Endometrium (tissue), 2 donors: ENCODE measurements around the gene PANX2.
A peak's percentile ranks its signal among the peaks of the same experiment; 100 is the strongest.
"Not testable (repeated sequence)": the region's sequence is repeated elsewhere in the genome, so short reads cannot be mapped to it uniquely, and the experiment has no call there.

Experiments used
- FAIRE-seq: peaks from 2 replicates; lab custom pipeline; 2012; peaks lifted over from hg19 to GRCh38; lab: Jason Lieb, UNC
- donor health status: control.
- donor health status: control.

PANX2 gene, protein sequence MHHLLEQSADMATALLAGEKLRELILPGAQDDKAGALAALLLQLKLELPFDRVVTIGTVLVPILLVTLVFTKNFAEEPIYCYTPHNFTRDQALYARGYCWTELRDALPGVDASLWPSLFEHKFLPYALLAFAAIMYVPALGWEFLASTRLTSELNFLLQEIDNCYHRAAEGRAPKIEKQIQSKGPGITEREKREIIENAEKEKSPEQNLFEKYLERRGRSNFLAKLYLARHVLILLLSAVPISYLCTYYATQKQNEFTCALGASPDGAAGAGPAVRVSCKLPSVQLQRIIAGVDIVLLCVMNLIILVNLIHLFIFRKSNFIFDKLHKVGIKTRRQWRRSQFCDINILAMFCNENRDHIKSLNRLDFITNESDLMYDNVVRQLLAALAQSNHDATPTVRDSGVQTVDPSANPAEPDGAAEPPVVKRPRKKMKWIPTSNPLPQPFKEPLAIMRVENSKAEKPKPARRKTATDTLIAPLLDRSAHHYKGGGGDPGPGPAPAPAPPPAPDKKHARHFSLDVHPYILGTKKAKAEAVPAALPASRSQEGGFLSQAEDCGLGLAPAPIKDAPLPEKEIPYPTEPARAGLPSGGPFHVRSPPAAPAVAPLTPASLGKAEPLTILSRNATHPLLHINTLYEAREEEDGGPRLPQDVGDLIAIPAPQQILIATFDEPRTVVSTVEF

DNA sequence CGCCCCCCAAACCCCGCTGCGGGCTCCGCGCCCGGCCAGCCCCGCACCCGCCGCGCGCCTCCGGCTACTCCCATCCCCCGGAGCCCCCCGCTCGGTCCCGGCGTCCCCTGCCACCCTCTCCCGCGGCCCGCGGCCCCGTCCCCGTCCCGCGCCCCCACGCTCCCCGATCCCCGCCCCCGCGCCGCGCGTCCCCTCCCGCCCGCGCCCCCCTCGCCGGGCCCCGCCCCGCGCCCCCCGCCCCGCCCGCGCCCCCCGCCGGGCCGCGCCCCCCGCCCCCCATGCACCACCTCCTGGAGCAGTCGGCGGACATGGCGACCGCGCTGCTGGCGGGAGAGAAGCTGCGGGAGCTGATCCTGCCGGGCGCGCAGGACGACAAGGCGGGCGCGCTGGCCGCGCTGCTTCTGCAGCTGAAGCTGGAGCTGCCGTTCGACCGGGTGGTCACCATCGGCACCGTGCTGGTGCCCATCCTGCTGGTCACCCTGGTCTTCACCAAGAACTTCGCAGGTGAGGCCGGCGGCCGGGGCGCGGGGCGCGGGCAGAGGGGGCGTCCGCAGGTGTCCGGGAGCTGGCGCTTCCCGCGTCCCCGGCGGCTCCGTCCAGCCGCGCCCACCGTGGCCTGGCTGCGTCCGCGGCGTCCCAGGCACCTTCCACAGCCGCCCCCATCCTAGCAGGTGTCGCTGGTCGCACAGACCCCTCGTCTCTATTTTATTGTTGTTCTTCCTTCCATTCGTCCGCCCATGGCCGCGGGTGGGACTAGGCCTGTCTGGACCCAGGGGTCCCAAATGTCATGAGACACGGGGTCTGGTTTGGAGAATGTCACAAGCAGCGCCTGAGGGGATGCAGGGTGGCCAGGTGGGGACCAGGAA is at the start of gene PANX2:
TSS of gene PANX2 (plus strand) at position 279 of the 866 bp plus-strand sequence. CDS start at position 279, 0 bp downstream.
- no peak for FAIRE-seq

DNA sequence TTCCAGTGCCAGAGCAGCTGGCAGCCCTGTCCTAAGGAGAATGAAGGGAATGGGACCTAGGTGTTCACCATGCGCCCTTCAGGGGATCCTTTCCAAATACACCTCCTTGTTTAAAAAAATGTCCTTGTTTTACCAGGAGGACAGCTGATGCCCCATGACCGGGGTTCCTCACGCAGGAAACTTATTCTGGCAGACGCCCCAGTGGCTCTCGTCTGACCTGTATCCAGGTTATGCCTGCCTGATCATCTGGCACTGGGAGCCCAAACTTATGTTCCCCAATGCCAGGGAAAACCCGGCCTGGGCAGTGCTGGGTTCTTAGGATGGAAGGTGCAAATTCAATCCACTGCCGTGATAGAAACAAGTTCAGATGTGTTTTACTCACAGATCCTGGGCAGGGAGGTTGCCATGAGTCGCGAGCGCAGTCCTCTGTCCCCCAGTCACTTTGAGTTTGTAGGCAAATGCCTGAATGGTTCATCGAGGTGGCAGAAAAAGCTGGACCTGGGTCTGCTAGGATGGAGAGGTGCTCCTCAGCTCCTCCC is 49.3 kb upstream of the PANX2 start:
- no peak for FAIRE-seq

DNA sequence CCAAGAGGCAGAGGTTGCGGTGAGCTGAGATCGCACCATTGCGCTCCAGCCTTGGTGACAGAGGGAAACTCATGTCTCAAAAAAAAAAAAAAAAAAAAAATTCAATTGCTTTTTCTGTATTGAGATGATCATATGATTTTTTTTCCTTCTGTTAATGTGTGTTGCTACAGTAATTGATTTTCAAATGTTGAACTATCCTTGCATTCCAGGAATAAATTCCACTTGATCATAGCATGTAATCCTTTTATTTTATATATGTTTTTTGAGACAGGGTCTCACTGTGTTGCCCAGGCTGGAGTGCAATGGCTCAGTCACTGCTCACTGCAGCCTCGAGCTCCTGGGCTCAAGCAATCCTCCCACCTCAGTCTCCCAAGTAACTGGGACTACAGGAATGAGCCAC is 47.4 kb upstream of the PANX2 start:
- FAIRE-seq = no peak

DNA sequence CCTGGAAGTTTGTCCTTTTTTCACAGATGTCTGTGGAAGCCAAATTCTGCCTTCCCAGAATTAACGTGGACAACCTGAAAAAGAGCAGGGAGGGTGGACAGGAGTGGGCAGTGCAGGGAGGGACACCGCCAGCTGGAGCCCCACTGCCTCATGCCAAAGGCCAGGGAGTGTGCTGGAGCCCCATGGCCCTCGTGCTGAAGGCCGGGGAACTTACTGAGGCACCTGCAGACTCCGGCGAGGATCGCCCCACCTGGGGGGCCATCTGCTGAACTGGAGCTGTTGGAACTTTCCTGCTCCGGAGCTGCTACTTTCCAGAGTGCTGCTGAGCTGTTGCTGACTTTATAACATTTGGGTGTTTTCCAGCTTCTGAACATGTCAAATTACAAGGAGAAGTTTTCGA is 45.5 kb upstream of the PANX2 start:
- FAIRE-seq = no peak

DNA sequence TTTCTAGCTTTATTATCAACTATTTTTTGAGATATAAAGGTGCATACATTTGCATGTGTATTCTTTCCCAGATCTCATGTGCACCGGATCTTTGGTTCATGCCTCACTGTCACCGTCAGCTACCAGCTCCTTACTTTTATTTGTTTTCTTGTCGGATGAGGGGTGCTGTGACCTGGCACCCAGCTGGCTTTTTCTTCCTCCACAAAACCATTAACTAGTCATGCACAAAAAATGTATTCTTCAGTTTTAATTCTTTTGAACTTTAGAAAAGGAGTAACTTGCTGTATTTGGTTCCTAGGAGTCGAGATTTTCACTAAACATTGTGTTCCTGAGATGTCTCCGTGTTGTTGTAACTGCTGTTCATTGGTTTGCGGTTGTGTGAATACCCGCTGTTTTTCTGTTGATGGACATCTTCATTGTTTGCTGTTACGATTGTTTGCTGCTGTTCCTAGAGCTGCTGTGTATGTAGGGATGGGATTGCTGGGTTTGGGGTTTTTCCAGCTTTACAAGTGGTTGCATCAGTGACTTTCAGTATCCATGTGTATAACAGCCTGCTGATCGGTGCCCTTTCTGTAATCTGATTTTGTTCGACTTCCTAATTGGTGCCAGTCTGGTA is 41.3 kb upstream of the PANX2 start:
- FAIRE-seq = no peak

DNA sequence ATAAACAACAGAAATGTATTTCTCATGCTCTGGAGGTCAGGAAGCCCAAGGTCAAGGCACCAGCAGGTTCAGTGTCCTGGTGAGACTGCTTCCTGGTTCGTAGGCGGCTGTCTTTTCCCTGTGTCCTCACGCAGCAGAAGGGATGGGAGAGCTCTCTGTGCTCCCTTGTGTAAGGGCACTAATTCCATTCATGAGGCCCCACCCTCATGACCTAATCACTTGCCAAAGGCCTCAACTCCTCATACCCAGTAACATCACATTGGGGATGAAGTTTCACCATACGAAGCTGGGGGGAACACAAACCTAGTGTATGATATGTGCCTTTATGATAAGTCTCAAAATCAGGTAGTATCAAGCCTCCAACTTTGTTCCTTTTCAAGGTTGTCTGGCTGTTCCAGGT is 38.6 kb upstream of the PANX2 start:
- no peak for FAIRE-seq

DNA sequence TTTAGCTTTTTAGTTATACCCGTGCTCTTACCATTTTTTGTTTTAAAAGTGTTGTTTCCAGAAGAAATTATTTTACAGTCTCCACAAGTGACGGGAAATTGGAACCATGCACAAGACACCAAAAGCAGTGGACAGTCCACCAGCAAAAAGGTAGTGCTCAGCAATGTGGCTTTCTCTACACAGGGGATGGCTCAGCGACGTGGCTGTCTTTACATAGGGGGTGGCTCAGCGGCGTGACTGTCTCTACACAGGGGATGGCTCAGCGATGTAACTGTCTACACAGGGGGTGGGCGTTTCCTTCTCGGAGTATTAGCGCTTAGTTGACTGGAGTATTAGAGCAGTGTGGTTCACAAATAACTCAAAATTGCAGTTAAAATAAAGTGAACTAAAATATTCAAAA is 36.0 kb upstream of the PANX2 start:
- no peak for FAIRE-seq

DNA sequence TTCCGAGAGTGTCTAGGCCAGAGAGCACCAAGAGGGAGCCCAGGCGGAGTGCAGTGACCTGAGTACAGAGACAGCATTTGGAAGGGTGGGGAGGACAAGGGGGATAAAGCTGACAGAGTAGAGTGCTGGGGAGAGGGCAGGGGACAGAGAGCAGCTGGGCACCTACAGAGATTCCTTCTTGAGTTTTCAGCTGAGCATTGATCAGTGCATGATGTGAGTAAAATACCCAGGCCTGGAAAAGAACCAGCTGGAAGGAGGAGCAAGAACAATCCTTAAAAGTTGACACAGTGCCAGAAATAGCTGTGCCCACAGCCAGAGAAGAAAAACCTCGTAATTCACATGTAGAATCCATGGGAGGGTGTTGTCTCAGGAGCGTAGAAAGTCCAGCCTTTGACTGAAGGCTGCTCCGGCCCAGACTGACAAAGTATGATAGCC is 33.9 kb upstream of the PANX2 start:
- no peak for FAIRE-seq

DNA sequence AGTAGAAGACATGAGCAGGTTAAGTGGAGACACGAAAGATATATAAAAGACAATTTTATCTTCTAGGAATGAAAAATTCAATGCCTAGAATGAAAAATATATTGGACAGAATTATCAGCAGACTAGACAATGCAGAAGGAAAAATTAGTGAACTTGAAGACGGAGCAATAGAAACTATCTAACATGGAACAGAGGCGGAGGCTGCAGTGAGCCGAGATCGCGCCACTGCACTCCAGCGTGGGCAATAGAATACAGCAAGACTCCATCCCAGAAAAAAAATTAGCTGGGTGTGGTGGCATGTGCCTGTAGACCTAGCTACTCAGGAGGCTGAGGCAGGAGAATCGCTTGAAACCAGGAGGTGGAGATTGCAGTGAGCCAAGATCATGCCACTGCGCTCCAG is 33.3 kb upstream of the PANX2 start:
- FAIRE-seq = not testable (repeated sequence)

DNA sequence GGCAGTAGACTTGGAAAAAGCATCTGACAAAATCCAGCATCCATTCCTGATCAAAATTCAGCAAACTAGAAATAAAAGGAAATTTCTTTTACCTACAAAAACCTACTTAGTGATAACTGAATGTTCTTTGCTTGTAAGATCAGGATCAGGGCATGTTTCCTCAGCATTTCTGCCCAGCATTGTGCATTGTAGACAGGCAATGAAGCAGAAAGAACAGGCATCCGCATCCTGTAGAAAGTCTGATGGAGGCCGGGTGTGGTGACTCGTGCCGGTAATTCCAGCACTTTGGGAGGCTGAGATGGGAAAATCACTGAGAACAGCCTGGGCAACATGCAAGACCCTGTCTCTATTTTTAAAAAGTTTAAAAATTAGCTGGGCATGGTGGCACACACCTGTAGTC is 32.5 kb upstream of the PANX2 start:
- no peak for FAIRE-seq

DNA sequence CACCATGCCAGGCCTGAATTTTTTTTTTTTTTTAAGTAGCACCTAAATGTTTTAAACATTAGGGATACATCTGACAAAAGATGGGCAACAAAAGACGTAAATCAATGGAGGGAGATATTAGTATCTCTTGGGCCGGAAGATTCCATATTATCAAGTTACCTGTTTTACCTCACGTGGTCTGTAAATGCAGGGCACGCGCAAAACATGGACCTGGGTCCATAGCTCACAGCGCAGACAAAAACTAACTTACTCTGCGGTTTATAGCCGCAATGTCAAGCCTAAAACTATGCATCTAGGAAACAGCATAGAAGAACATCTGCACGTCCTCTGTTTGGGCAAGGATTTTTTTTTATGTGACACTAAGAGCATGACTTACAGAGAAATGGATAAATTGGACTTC is 31.5 kb upstream of the PANX2 start:
- no peak for FAIRE-seq

DNA sequence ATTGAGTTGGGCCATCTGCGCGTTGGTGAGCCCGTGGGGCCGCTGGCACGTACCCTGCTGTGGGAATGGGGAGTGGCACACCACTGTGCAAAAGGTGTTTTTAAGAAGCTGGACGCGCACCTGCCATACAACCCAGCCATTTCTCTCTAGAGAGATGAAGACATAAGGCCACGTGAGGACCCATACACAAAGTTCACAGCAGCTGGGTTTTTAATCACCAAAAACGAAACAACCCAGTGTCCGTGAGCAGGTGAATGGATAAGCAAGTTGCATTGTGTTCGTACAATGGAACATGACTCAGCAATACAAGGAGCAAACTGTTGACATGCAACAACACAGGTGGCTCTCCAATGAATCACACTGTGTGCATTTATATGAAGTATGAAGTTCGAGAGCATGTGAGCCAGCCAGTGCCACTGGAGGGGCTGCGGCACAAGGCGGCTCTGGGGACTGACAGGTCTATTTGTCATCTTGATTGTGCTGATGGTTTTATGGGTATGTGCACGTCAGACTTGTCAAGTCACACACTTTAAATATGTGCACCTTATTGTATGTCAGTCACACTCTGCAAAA is 30.6 kb upstream of the PANX2 start:
- no peak for FAIRE-seq

DNA sequence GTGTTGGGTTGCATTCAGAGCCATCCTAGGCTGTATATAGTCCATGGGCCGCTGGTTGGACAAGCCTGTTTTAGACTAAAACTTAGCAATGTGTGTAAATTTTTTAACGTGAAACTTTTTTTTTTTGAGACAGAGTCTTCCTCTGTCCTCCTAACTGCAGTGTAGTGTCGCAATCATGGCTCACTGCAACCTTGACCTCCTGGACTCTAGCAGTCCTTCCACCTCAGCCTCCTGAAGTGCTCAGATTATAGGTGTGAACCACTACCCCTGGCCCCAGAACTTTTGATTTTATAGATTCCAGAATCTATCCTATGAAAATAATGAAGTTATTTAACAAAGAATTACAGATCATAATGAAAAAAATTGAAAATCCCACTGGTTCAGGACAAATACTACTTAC is 29.9 kb upstream of the PANX2 start:
- no peak for FAIRE-seq

DNA sequence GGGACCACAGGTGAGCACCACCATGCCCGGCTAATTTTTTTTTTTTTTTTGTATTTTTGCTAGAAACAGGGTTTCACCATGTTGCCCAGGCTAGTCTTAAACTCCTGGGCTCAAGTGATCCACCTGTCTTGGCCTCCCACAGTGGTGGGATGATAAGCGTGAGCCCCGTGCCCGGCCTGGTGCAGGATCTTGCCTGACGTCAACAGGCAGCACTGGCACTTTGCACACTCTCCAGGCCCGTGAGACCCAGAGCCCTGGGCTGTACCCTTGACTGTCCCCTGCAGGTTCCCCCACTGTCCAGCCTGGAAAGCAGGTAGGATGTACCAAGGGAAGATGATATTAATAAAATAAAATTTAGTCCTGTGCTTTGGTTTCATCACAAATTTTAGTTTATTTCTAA is 29.1 kb upstream of the PANX2 start:
- no peak for FAIRE-seq

DNA sequence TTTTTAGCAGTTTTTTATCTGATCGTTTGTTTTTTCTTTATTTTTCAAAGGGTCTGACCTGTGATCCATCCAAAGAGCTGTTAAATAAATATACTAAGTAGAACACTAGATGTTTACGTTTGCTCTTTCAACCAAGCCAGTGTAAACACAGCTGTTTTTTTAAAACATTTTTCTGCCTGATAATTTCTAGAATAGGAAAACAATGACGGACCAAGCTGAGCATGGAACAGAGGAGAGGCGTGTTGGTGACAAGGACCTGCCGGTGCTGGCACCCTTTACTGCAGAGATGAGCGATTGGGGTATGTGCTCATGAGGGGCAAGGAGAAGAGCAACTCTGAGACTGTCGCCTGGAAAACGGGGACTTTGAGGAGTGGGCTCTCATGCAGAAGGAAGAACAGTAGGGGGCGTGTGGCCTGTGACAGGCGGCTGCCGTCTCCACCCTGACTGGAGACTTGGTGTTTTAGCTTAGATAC is 28.6 kb upstream of the PANX2 start:
- peak; percentile 80 for FAIRE-seq

DNA sequence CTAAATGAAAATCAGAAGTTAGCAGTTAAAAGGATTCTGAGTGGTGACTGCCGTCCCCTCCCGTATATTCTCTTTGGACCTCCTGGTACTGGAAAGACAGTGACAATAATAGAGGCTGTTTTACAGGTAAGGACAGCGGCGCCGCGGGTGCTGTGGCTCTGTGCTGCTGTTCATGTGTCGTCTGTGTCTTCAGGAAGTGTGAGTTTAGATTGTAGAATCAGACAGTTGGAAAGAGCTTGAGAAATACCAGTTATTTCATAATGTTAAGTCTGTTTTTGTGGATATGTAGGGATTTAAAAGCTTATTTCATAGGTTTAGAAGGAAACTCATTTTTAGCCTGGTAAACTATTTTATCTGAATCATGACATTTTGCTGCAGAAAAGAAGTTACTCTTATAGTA is 27.4 kb upstream of the PANX2 start:
- FAIRE-seq = no peak

DNA sequence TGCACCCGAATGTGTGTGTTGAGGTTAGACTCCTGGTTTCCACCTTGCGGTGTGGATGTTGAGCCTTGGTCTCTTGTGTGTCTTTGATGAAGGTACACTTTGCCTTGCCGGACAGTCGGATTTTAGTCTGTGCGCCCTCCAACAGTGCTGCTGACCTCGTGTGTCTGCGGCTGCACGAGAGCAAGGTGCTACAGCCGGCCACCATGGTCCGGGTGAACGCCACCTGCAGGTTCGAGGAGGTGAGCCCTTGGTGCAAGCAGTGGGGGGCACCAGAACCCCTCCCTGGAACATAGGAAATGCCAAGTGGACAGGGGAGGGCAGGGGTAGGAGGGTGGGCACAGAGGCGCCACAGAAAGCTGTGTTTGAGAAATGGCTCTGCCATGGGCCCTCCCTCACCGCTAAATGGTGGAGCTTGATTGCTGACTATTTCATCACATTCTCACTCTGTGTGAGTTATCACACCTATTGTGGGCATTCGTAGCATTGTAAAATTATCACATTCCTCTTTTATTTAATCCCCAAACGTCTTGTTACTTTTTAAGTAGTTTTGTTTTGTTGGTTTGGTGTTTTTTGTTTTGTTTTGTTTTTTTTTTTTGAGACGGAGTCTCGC is 26.4 kb upstream of the PANX2 start:
- no peak for FAIRE-seq

DNA sequence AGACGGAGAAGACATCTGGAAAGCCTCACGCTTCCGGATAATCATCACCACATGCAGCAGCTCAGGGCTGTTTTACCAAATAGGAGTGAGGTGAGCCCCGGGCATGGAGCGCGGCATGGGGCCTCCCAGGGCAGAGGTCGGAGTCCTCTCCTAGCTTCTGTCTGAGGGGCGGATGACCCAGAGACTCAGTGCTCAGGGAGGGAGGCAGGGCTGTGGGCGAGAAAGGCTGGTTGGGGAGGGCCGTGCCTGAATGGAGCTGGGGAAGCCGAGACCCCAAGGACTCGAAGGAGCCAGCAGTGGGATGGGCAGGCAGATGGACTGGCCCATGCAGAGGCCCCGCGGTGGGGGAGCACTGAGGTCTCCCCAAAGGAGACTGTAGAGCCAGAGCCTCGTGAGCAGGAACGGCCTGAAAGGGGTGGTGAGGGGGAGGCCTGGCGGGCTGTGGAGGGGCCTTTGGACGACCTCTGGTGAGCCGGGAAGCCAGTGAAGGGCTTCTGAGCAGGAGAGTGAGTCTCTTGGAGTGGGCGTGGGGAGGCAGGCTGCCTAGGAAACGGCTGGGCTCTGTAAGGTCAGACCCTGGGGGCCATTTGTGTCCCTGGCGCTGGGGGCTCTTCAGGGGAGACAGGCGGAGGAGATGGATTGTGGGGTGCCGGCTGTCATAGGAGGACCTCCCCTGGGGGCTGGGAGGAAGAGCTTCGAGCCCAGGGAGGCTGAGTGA is 24.7 kb upstream of the PANX2 start:
- no peak for FAIRE-seq

DNA sequence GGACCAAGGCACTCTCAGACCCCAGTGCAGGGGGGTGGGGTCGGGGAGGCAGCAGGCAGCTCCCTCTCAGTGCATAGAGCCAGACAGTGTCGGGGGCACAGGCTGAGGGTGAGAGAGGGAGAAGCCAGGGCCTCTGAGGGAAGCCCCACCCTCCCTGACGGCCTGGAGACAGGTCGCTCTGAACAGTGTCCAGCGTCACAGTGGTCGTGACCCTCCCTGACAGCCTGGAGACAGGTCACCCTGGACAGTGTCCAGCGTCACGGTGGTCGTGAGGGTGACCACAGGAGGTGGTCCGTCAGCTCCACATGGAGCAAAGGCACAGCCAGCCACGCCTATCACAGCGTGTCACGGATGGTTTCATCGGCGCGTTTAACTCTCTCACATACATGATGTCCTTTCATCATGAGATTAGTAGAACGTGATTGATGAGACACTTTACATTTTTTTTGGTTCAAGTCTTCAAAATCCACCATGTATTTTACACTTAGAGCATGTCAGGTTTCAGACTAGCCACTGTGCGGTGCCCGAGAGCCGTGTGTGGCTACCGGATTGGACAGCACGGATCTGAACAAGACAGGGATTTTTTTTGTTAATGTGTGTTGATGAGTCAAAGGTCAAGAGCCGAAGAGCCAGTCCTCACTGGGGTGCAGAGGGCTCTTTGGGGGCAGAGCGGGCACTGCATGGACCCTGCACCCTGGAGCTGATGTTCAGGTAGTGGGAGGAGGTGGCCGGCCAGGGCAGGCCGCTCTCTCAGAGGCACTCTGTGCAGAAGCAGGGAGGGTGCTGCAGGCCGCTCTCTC is 23.9 kb upstream of the PANX2 start:
- peak; percentile 55 for FAIRE-seq
